Measurements from ENCODE around the gene LRMDA. TPM values are rescaled to one million over a fixed set of nuclear protein-coding genes. Genes with fewer than 3 reads are reported as not detected.

The LRMDA gene
- total and polyA plus RNA-seq, 10 of the 15 experiments (the other 5 are each of a cell fraction or from before 2014, with no cell fraction given): 0.07 to 0.54 (median 0.29) TPM; not detected in 4

DNA sequence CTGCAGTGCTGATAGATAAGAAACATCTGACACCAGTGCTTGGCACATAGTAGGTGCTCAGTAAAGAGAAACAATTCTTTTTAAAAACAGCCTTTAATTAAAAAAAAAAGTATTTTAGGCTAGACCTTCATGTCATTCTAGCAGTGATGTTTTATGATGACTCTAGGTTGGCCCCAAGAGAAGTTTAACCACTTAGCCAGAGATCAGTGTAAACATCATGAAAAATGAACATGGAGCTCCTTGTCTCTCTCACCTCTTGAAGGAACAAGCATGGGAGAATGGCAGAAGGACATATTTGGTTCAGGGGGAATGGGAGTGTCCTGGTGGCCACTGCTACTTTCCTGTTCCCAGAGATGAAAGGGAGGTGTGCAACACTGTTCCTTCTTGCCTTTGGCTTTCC, 641.0 kb downstream of the LRMDA start (continued):
- TF ChIP-seq, protein P1, sequence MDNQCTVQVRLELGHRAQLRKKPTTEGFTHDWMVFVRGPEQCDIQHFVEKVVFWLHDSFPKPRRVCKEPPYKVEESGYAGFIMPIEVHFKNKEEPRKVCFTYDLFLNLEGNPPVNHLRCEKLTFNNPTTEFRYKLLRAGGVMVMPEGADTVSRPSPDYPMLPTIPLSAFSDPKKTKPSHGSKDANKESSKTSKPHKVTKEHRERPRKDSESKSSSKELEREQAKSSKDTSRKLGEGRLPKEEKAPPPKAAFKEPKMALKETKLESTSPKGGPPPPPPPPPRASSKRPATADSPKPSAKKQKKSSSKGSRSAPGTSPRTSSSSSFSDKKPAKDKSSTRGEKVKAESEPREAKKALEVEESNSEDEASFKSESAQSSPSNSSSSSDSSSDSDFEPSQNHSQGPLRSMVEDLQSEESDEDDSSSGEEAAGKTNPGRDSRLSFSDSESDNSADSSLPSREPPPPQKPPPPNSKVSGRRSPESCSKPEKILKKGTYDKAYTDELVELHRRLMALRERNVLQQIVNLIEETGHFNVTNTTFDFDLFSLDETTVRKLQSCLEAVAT (IDR thresholded peaks at IDR 0.05): no peak
- TF ChIP-seq CBX5 (IDR thresholded peaks at IDR 0.05; ENCODE audit: low read depth) (no peak), BMI1 (IDR thresholded peaks at IDR 0.05; ENCODE audit: borderline replicate concordance) (no peak), GATAD2B (conservative IDR thresholded peaks at IDR 0.05; ENCODE audit: low read depth) (no peak), ESRRA (IDR thresholded peaks at IDR 0.05; ENCODE audit: low read length) (no peak), POLR2AphosphoS2 (IDR thresholded peaks at IDR 0.05; ENCODE audit: low read depth, low read length) (no peak), STAT1 (conservative IDR thresholded peaks at IDR 0.05) (no peak), ZNF207 (IDR thresholded peaks at IDR 0.05; ENCODE audit: borderline replicate concordance) (no peak)
- TF ChIP-seq, protein P2, sequence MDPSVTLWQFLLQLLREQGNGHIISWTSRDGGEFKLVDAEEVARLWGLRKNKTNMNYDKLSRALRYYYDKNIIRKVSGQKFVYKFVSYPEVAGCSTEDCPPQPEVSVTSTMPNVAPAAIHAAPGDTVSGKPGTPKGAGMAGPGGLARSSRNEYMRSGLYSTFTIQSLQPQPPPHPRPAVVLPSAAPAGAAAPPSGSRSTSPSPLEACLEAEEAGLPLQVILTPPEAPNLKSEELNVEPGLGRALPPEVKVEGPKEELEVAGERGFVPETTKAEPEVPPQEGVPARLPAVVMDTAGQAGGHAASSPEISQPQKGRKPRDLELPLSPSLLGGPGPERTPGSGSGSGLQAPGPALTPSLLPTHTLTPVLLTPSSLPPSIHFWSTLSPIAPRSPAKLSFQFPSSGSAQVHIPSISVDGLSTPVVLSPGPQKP (IDR thresholded peaks at IDR 0.05; ENCODE audit: low read depth, low read length): no peak
- TF ChIP-seq, protein P3, sequence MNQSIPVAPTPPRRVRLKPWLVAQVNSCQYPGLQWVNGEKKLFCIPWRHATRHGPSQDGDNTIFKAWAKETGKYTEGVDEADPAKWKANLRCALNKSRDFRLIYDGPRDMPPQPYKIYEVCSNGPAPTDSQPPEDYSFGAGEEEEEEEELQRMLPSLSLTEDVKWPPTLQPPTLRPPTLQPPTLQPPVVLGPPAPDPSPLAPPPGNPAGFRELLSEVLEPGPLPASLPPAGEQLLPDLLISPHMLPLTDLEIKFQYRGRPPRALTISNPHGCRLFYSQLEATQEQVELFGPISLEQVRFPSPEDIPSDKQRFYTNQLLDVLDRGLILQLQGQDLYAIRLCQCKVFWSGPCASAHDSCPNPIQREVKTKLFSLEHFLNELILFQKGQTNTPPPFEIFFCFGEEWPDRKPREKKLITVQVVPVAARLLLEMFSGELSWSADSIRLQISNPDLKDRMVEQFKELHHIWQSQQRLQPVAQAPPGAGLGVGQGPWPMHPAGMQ (IDR thresholded peaks at IDR 0.05; ENCODE audit: borderline replicate concordance): no peak

DNA sequence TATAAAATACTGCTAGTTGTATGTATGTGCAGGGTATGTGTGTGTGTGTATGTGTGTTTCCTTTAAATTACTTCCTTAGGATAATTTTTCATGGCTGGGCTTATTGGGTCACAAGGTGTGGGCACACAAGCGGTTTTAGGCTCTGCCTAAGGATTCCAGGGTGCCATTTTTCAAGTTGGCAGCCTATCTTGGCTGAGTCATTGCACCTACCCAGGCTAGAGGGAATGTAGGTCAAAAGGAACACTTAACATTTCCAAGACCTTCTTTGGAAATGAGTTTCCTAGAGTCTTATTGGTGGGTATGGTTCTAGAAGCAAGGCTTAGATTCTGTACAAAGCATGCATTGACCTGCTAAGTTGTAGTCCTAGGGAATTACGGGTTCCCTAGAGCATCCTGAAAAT, 642.1 kb downstream of the LRMDA start:
- ChIA-PET SMC1A (ENCODE audit: uncharacterized antibody, unreplicated experiment) (no interaction called here), POLR2A (no interaction called here), RAD21 (ENCODE audit: unreplicated experiment) (no interaction called here), CTCF (no interaction called here)
- no peaks in the 10 kb centered on the region for H3K4me1 ChIP-seq (ENCODE audit: control insufficient read depth, insufficient read depth, low read length)
- H3K36me3 ChIP-seq (ENCODE audit: control insufficient read depth in 2 of 2, insufficient read depth in 2 of 2, low read length in 1 of 2): no peaks in the 10 kb centered on the region
- no peak overlapping the region for H3K9ac ChIP-seq (ENCODE audit: control insufficient read depth, insufficient read depth, low read length)
- intact Hi-C loops (cut with micrococcal nuclease; ENCODE audit: unreplicated experiment) (no loop called here), in situ Hi-C loops (cut with MboI) (no loop called here)
- H3K4me3 ChIP-seq: no peak overlapping the region
- no peak overlapping the region for H3K27ac ChIP-seq (ENCODE audit: control insufficient read depth, insufficient read depth)
- FAIRE-seq: no peak
- BruUV-seq (replicated peaks): no TSS peak
- no peak for DNase-seq (ENCODE audit: low read depth, low spot score)
- H3K4me2 ChIP-seq (ENCODE audit: control insufficient read depth, insufficient read depth): no peak overlapping the region
- no peak overlapping the region for H2AFZ ChIP-seq (ENCODE audit: control insufficient read depth, low read depth, low read length)
- no peaks in the 10 kb centered on the region; the same call in 2 of the 3 replicates for H3K9me3 ChIP-seq (replicated peaks; ENCODE audit: control insufficient read depth, insufficient read depth, low read length)
- no peaks in the 10 kb centered on the region for H4K20me1 ChIP-seq (ENCODE audit: control insufficient read depth, insufficient read depth)
- H3K27me3 ChIP-seq (replicated peaks in 1 of 2; ENCODE audit: control insufficient read depth in 2 of 2, insufficient read depth in 2 of 2, low read length in 1 of 2): no peaks in the 10 kb centered on the region
- no peaks in the 10 kb centered on the region for H3K79me2 ChIP-seq (ENCODE audit: control insufficient read depth, insufficient read depth, low read length)
- no peak for ATAC-seq
- 6% methylated on average over 2 of the region's 2 CpGs for WGBS (ENCODE audit: insufficient coverage, insufficient replicate concordance, low lambda C conversion rate, missing lambda C conversion rate)
- no peak for TF ChIP-seq SP1 (IDR thresholded peaks at IDR 0.05; ENCODE audit: low read depth, low read length)
- no peak for TF ChIP-seq ZNF24 (IDR thresholded peaks at IDR 0.05)
- no peak for TF ChIP-seq FOXM1 (IDR thresholded peaks at IDR 0.05; ENCODE audit: low read depth, low read length)
- TF ChIP-seq, protein P4, sequence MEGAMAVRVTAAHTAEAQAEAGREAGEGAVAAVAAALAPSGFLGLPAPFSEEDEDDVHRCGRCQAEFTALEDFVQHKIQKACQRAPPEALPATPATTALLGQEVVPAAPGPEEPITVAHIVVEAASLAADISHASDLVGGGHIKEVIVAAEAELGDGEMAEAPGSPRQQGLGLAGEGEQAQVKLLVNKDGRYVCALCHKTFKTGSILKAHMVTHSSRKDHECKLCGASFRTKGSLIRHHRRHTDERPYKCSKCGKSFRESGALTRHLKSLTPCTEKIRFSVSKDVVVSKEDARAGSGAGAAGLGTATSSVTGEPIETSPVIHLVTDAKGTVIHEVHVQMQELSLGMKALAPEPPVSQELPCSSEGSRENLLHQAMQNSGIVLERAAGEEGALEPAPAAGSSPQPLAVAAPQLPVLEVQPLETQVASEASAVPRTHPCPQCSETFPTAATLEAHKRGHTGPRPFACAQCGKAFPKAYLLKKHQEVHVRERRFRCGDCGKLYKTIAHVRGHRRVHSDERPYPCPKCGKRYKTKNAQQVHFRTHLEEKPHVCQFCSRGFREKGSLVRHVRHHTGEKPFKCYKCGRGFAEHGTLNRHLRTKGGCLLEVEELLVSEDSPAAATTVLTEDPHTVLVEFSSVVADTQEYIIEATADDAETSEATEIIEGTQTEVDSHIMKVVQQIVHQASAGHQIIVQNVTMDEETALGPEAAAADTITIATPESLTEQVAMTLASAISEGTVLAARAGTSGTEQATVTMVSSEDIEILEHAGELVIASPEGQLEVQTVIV (IDR thresholded peaks at IDR 0.05; ENCODE audit: borderline replicate concordance, partially characterized antibody): no peak
- TF ChIP-seq NFYA (IDR thresholded peaks at IDR 0.05; ENCODE audit: borderline replicate concordance, low read depth, low read length): no peak
- TF ChIP-seq SMARCA5 (IDR thresholded peaks at IDR 0.05): no peak
- TF ChIP-seq POLR2AphosphoS5 (IDR thresholded peaks at IDR 0.05; ENCODE audit: low read length): no peak
- TF ChIP-seq POLR2A (IDR thresholded peaks at IDR 0.05; ENCODE audit: low read depth, low read length): no peak
- TF ChIP-seq HDAC2 (IDR thresholded peaks at IDR 0.05): no peak
- TF ChIP-seq, protein P5, sequence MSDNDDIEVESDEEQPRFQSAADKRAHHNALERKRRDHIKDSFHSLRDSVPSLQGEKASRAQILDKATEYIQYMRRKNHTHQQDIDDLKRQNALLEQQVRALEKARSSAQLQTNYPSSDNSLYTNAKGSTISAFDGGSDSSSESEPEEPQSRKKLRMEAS (IDR thresholded peaks at IDR 0.05; ENCODE audit: low read depth, low read length): no peak

Data from GM12878 (cell line).